Vagina (tissue), 2 donors: ENCODE data around the gene CD83.

ENCODE experiments used
- CTCF ChIP-seq, 3 experiments: fragments of 450-650 bp in 2 of 3; fragments of 200-600 bp in 1 of 3; sonication (generic) in 1 of 3; IDR thresholded peaks; one replicate each; pipeline ENCODE4 v1.5.1; 2017 to 2019; ENCODE audit warnings: antibody characterized with exemption in 3 of 3, mild to moderate bottlenecking in 2 of 3, moderate library complexity in 2 of 3
- POLR2A ChIP-seq, 2 donors: fragments of 450-650 bp; IDR thresholded peaks; one replicate each; pipeline ENCODE4 v1.6.1; 2017; ENCODE audit warnings: antibody characterized with exemption in 2 of 2, mild to moderate bottlenecking in 2 of 2, moderate library complexity in 2 of 2
- POLR2AphosphoS5 ChIP-seq, 2 donors: sonication (generic); formaldehyde crosslinking; IDR thresholded peaks; one replicate each; pipeline ENCODE4 v1.9.0; 2017; ENCODE audit warnings: antibody characterized with exemption in 2 of 2, mild to moderate bottlenecking in 2 of 2, low read depth in 1 of 2; ENCODE audit not compliant: insufficient read depth in 1 of 2

- no peak for TF ChIP-seq CTCF (IDR thresholded peaks at IDR 0.05)
- no peak for TF ChIP-seq POLR2A (IDR thresholded peaks at IDR 0.05)
- TF ChIP-seq POLR2AphosphoS5 (IDR thresholded peaks at IDR 0.05; ENCODE audit: insufficient read depth in 1 of 2, low read depth in 1 of 2), result no peak
Observed at GRCh38 chr6:14088600-14089192, 28.9 kb upstream of the CD83 start.
